Astrocyte (in vitro differentiated cells and primary cell): Measurements from ENCODE around the gene SGCE.

Experiments used
- EZH2 ChIP-seq: IDR thresholded peaks from 2 replicates; pipeline ENCODE4 v1.6.1; 2012; ENCODE audit warnings: mild to moderate bottlenecking, low read length, inconsistent platforms; ENCODE audit not compliant: insufficient read depth
- TF ChIP-seq, protein P1 (sequence below): IDR thresholded peaks from 2 replicates; pipeline ENCODE4 v1.5.1; 2011; ENCODE audit warnings: low read depth, mild to moderate bottlenecking, inconsistent platforms, low read length, moderate library complexity; ENCODE audit not compliant: insufficient read depth

DNA sequence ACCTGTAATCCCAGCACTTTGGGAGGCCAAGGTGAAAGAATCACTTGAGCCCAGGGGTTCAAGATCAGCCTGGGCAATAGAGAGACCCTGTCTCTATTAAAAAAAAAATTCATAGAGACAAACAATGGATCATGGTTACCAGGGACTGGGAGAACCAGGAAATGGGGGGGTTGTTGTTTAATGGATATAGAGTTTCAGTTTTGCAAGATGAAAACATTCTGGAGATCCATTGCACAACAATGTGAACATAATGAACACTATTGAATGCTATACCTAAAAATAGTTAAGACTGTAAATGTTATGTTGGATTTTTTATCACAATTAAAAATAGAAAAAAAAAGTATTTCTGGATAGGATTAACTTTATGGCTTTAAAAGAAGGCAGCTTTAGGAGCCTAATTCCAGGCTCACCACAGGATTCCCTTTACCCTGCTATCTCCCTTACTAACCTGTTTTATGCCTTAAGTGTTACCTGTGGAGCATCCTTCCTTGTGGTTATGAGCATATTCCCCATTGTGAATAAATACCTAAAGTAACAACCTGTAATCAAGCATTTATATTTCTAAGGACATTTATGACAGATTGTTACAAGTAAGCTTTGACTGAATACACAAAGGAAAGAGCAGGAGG is 45.1 kb upstream of the SGCE start:
- TF ChIP-seq, protein P1, sequence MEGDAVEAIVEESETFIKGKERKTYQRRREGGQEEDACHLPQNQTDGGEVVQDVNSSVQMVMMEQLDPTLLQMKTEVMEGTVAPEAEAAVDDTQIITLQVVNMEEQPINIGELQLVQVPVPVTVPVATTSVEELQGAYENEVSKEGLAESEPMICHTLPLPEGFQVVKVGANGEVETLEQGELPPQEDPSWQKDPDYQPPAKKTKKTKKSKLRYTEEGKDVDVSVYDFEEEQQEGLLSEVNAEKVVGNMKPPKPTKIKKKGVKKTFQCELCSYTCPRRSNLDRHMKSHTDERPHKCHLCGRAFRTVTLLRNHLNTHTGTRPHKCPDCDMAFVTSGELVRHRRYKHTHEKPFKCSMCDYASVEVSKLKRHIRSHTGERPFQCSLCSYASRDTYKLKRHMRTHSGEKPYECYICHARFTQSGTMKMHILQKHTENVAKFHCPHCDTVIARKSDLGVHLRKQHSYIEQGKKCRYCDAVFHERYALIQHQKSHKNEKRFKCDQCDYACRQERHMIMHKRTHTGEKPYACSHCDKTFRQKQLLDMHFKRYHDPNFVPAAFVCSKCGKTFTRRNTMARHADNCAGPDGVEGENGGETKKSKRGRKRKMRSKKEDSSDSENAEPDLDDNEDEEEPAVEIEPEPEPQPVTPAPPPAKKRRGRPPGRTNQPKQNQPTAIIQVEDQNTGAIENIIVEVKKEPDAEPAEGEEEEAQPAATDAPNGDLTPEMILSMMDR: no peak
- TF ChIP-seq EZH2: no peak
